Measurements from ENCODE around the gene FRAS1. TPM values are rescaled to one million over a fixed set of nuclear protein-coding genes. Genes with fewer than 3 reads are reported as not detected.
"Not testable (repeated sequence)": the region's sequence is repeated elsewhere in the genome, so short reads cannot be mapped to it uniquely, and the experiment has no call there.

The FRAS1 gene
- total RNA-seq, 1 experiment from 2014 or later, result 0.23 TPM

- Histone ChIP-seq H3K27me3 (ENCODE audit: control insufficient read depth, insufficient read depth, low read length) (no peaks in the 10 kb centered on the region), H3K4me1 (ENCODE audit: control insufficient read depth, insufficient read depth, low read length) (no peaks in the 10 kb centered on the region), H3K36me3 (ENCODE audit: control insufficient read depth, insufficient read depth, low read length) (no peaks in the 10 kb centered on the region), H3K4me3 (ENCODE audit: low read depth in 2 of 2, low read length in 2 of 2) (no peak overlapping the region), H3K27ac (ENCODE audit: low read length) (no peak overlapping the region), H3K9me3 (ENCODE audit: control insufficient read depth, insufficient read depth, low read depth, low read length) (no peaks in the 10 kb centered on the region)
- BruUV-seq (replicated peaks), result no TSS peak
- intact Hi-C loops (cut with micrococcal nuclease; ENCODE audit: unreplicated experiment), result no loop called here
- ChIA-PET CTCF (no interaction called here), POLR2A (no interaction called here)
- DNase-seq (ENCODE audit: low read depth, low spot score) (no peak), ATAC-seq (no peak)
- TF ChIP-seq REST (IDR thresholded peaks at IDR 0.05; ENCODE audit: insufficient read depth in 1 of 2, low read depth in 2 of 2, low read length in 1 of 2), result no peak
- TF ChIP-seq TCF7L2 (IDR thresholded peaks at IDR 0.05; ENCODE audit: low read depth, low read length), result no peak
- no peak for TF ChIP-seq SIN3A (IDR thresholded peaks at IDR 0.05; ENCODE audit: borderline replicate concordance, insufficient read depth, low read depth, low read length)
- no peak for TF ChIP-seq CTCF (IDR thresholded peaks at IDR 0.05)
- no peak for TF ChIP-seq POLR2AphosphoS5 (IDR thresholded peaks at IDR 0.05; ENCODE audit: low read depth, low read length)
- in situ Hi-C loops (cut with HindIII; ENCODE audit: low pct_unique_long_range_greater_than_20kb, low sequenced_read_pairs), result no loop called here
These were observed 241.5 kb downstream of the FRAS1 start for GRCh38 chr4:78298618-78299017.

- H3K4me1 ChIP-seq (ENCODE audit: control insufficient read depth, insufficient read depth, low read length), result no peaks in the 10 kb centered on the region
- DNase-seq (ENCODE audit: low read depth, low spot score) (no peak), ATAC-seq (no peak)
- intact Hi-C loops (cut with micrococcal nuclease; ENCODE audit: unreplicated experiment), result no loop called here
- no peak overlapping the region for H3K4me3 ChIP-seq (ENCODE audit: low read depth in 2 of 2, low read length in 2 of 2)
- TF ChIP-seq SIN3A (IDR thresholded peaks at IDR 0.05; ENCODE audit: borderline replicate concordance, insufficient read depth, low read depth, low read length) (no peak), REST (IDR thresholded peaks at IDR 0.05; ENCODE audit: insufficient read depth in 1 of 2, low read depth in 2 of 2, low read length in 1 of 2) (no peak), TCF7L2 (IDR thresholded peaks at IDR 0.05; ENCODE audit: low read depth, low read length) (no peak), CTCF (IDR thresholded peaks at IDR 0.05) (no peak), POLR2AphosphoS5 (IDR thresholded peaks at IDR 0.05; ENCODE audit: low read depth, low read length) (no peak)
- H3K27ac ChIP-seq (ENCODE audit: low read length), result no peak overlapping the region
- H3K27me3 ChIP-seq (ENCODE audit: control insufficient read depth, insufficient read depth, low read length), result no peaks in the 10 kb centered on the region
- in situ Hi-C loops (cut with HindIII; ENCODE audit: low pct_unique_long_range_greater_than_20kb, low sequenced_read_pairs), result no loop called here
- POLR2A ChIA-PET, result no interaction called here
- BruUV-seq (replicated peaks), result no TSS peak
- CTCF ChIA-PET, result no interaction called here
- no peaks in the 10 kb centered on the region for H3K36me3 ChIP-seq (ENCODE audit: control insufficient read depth, insufficient read depth, low read length)
- H3K9me3 ChIP-seq (ENCODE audit: control insufficient read depth, insufficient read depth, low read depth, low read length), result no peaks in the 10 kb centered on the region
These were observed 242.4 kb downstream of the FRAS1 start for GRCh38 chr4:78299565-78299972.

- H3K27ac ChIP-seq (ENCODE audit: low read length); in situ Hi-C loops (cut with HindIII; ENCODE audit: low pct_unique_long_range_greater_than_20kb, low sequenced_read_pairs); intact Hi-C loops (cut with micrococcal nuclease; ENCODE audit: unreplicated experiment); H3K4me3 ChIP-seq (ENCODE audit: low read depth in 2 of 2, low read length in 2 of 2); H3K27me3 ChIP-seq (ENCODE audit: control insufficient read depth, insufficient read depth, low read length); BruUV-seq (replicated peaks); H3K9me3 ChIP-seq (ENCODE audit: control insufficient read depth, insufficient read depth, low read depth, low read length); H3K4me1 ChIP-seq (ENCODE audit: control insufficient read depth, insufficient read depth, low read length); DNase-seq (ENCODE audit: low read depth, low spot score); ATAC-seq; CTCF ChIA-PET; POLR2A ChIA-PET; H3K36me3 ChIP-seq (ENCODE audit: control insufficient read depth, insufficient read depth, low read length): not testable (repeated sequence)
These were observed 250.1 kb downstream of the FRAS1 start for GRCh38 chr4:78307263-78307662.

Data from Panc1 (cell line).